A549 (cell line): ENCODE results near the gene RPS6KA4. TPM values are rescaled to one million over a fixed set of nuclear protein-coding genes. Genes with fewer than 3 reads are reported as not detected.

Experiments used
- ATAC-seq, 2 experiments: fragments of 200-7000 bp in 1 of 2; fragments of >200 bp in 1 of 2; cut with Nextera tagmentation in 1 of 2; cut with Tn5 transposase in 1 of 2; 3 replicates each; pipeline versions ENCODE4 v1.8.0 to v1.9.1; 2018 to 2020; ENCODE audit warnings: mild to moderate bottlenecking in 1 of 2, moderate library complexity in 1 of 2
- CTCF ChIA-PET: fragments of 300-600 bp; sonication (Branson Sonifier 250); formaldehyde crosslinking; extraction: SDS; loops from one replicate; lab custom pipeline; 2021; ENCODE audit warnings: antibody characterized with exemption, inconsistent platforms; lab: Yijun Ruan, JAX
- POLR2A ChIA-PET: fragments of 350-600 bp; formaldehyde crosslinking; extraction: SDS; loops from one replicate; lab custom pipeline; 2021; ENCODE audit warnings: antibody characterized with exemption, inconsistent platforms; lab: Yijun Ruan, JAX
- DNase-seq, 2 experiments: peaks; one replicate each; pipeline versions ENCODE4 v3.0.0 to v3.0.0-alpha.2; 2011 to 2016; ENCODE audit warnings: low read depth in 1 of 2, low spot score in 1 of 2
- FAIRE-seq: peaks from 2 replicates; lab custom pipeline; 2011; peaks lifted over from hg19 to GRCh38; lab: Jason Lieb, UNC
- H3K27ac ChIP-seq, 2 experiments: fragments of >200 bp; sonication (Bioruptor Twin); formaldehyde crosslinking; 3 replicates each; pipeline ENCODE4 v1.5.1; 2016 to 2017
- H3K4me1 ChIP-seq: fragments of >200 bp; sonication (Bioruptor Twin); formaldehyde crosslinking; 3 replicates; pipeline ENCODE4 v1.6.1; 2016
- H3K4me2 ChIP-seq: fragments of >200 bp; sonication (Bioruptor Twin); formaldehyde crosslinking; 3 replicates; pipeline ENCODE4 v1.6.1; 2016
- H3K4me3 ChIP-seq: fragments of >200 bp; sonication (Bioruptor Twin); formaldehyde crosslinking; 3 replicates; pipeline ENCODE4 v1.5.1; 2016
- H3K9me3 ChIP-seq: fragments of >200 bp; sonication (Bioruptor Twin); formaldehyde crosslinking; 3 replicates; pipeline ENCODE4 v1.6.1; 2016
- CBX2 ChIP-seq: fragments of 200-600 bp; sonication (generic); IDR thresholded peaks from 2 replicates; pipeline ENCODE4 v1.6.1; 2016; ENCODE audit warnings: low read depth, mild to moderate bottlenecking, borderline replicate concordance
- CBX8 ChIP-seq: fragments of 200-600 bp; sonication (generic); IDR thresholded peaks from 2 replicates; pipeline ENCODE4 v1.6.1; 2016
- CEBPB ChIP-seq, 2 experiments: fragments of >200 bp in 1 of 2; sonication (Bioruptor Twin) in 1 of 2; formaldehyde crosslinking in 1 of 2; IDR thresholded peaks; 2 replicates each; pipeline ENCODE4 v1.6.1; 2012 to 2016
- EP300 ChIP-seq, 2 experiments: fragments of >200 bp; sonication (Bioruptor Twin); formaldehyde crosslinking; IDR thresholded peaks; 2 replicates in 1 of 2; 3 replicates in 1 of 2; pipeline ENCODE4 v1.6.1; 2016 to 2017
- HDAC2 ChIP-seq: fragments of 200-600 bp; sonication (generic); IDR thresholded peaks from 2 replicates; pipeline ENCODE4 v1.6.1; 2016
- KDM1A ChIP-seq: fragments of 200-600 bp; sonication (generic); IDR thresholded peaks from 2 replicates; pipeline ENCODE4 v1.6.1; 2016; ENCODE audit warnings: low read depth, mild to moderate bottlenecking
- MYC ChIP-seq: IDR thresholded peaks from 2 replicates; pipeline ENCODE4 v1.6.1; 2012; ENCODE audit warnings: mild to moderate bottlenecking, inconsistent platforms, low read length, improper control_type of control experiment, borderline replicate concordance
- NR3C1 ChIP-seq: fragments of >200 bp; sonication (Bioruptor Twin); formaldehyde crosslinking; IDR thresholded peaks from 3 replicates; pipeline ENCODE4 v1.6.1; 2017
- RARB ChIP-seq: fragments of 250-450 bp; sonication (Bioruptor Pico); IDR thresholded peaks from 2 replicates; pipeline ENCODE4 v1.8.0; 2021; ENCODE audit warnings: mild to moderate bottlenecking, moderate library complexity
- RNF2 ChIP-seq: fragments of 200-600 bp; sonication (generic); IDR thresholded peaks from 2 replicates; pipeline ENCODE4 v1.6.1; 2016; ENCODE audit warnings: low read depth, mild to moderate bottlenecking, antibody characterized with exemption, moderate library complexity, borderline replicate concordance
- TFCP2L1 ChIP-seq: fragments of 250-450 bp; sonication (Bioruptor Pico); IDR thresholded peaks from 2 replicates; pipeline ENCODE4 v1.5.0; 2021; ENCODE audit warnings: mild to moderate bottlenecking
- ZC3H11A ChIP-seq: fragments of 450-650 bp; IDR thresholded peaks from 2 replicates; pipeline ENCODE4 v1.6.1; 2014; ENCODE audit warnings: antibody characterized with exemption, mild to moderate bottlenecking
- ZFP36 ChIP-seq: fragments of 450-650 bp; IDR thresholded peaks from 2 replicates; pipeline ENCODE4 v1.6.1; 2014; ENCODE audit warnings: borderline replicate concordance; ENCODE audit not compliant: partially characterized antibody
- WGBS: methylation state at CpG from one replicate; pipeline ENCODE4 v1.1.6; 2017; ENCODE audit errors: missing lambda C conversion rate; 5-methylcytosine and 5-hydroxymethylcytosine counted together
- polyA plus RNA-seq, 4 experiments: library from polyadenylated mRNA; depleted of rRNA in 3 of 4; stranded (reverse); fragments of >200 nt; fragmentation: RNase III in 1 of 4; extraction: RNeasy Plus Mini Kit Qiagen cat#74134 plus additional on column Dnase treatment in 1 of 4; gene quantifications; 2 replicates in 3 of 4; 3 replicates in 1 of 4; pipeline ENCODE4 v1.2.3, GENCODE V29; 2011 to 2017
- TF ChIP-seq, protein P1 (sequence below): IDR thresholded peaks from 2 replicates; pipeline ENCODE4 v1.6.1; 2012
- TF ChIP-seq, protein P2 (sequence below): fragments of 250-450 bp; sonication (Bioruptor Pico); IDR thresholded peaks from 2 replicates; pipeline ENCODE4 v1.5.0; 2020; ENCODE audit warnings: low read depth, mild to moderate bottlenecking, moderate library complexity
- TF ChIP-seq, protein P3 (sequence below): fragments of >200 bp; sonication (Bioruptor Twin); formaldehyde crosslinking; IDR thresholded peaks from 3 replicates; pipeline ENCODE4 v1.6.1; 2016
- TF ChIP-seq, protein P4 (sequence below): fragments of >200 bp; sonication (Bioruptor Twin); formaldehyde crosslinking; IDR thresholded peaks from 3 replicates; pipeline ENCODE4 v1.5.1; 2016
- TF ChIP-seq, protein P5 (sequence below): IDR thresholded peaks from 2 replicates; pipeline ENCODE4 v1.6.1; 2012; ENCODE audit warnings: low read depth, borderline replicate concordance

Gene RPS6KA4
- polyA plus RNA-seq, 2 of the 4 experiments (the other 2 are of a cell fraction), result 21.4 to 35.9 TPM

DNA sequence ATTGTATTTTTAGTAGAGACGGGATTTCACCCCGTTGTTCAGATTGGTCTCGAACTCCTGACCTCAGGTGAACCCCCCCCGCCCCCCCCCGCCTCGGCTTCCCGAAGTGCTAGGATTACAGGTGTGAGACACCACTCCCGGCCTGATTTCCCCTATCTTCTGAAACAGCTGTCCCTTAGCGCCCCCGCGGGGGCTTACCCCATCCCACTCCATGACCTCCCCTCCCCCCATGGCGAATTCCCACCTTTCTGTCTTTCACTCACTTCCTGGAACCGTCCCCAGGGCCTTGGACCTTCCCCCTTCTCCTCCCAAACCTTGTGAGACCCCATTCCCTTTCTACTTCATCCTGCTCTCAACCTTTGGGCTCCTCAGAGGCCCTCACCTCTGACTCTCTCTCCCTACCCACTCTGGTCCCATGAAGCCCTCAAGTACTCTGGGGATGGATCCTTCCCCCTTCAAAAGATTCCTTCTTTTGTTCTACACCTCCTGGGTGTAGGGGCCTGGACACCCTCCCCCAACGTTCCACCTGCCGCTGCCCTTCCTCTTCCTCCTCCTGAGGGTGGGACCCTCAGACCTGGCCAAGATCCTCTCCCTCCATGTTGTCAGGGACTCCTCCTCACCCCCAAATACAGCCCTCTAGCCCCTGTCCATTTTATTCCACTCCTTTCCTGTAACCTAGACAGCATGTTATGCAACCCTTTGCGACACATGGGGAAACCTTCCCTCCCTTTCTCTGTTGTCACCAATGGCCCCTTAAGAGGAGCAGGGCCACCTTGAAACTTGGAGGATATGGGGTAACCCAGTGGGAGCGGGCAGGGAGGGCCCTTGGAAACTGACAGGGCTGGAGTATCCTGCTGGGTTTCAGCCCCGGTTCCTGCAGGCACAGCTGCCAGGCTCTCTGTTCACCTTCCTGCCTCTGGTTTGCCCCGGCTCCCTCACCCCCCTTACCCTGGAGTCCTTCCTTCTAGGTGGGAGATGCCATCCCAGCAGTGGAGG lies 39.9 kb upstream of the RPS6KA4 start:
- 36% methylated on average over 15 of the region's 19 CpGs for WGBS
- ATAC-seq, result no peak
- Histone ChIP-seq H3K27ac (peak overlapping the region; percentile 97 to 98), H3K4me3 (peak overlapping the region; percentile 80), H3K4me1 (peaks cover 14% of the 10 kb centered on the region), H3K4me2 (peak overlapping the region; percentile 76), H3K9me3 (no peaks in the 10 kb centered on the region)
- CTCF ChIA-PET, result interaction anchor here (1.0 to 20.7 kb wide), 3 partner anchors 14 to 68 kb away, joined by 3 to 996 read pairs (median 68); partner anchors contain the start of genes CCDC88B, ESRRA and RPS6KA4
- POLR2A ChIA-PET, result interaction anchor here (1.3 to 2.9 kb wide), 2 partner anchors 8 to 38 kb away, joined by 11 to 50 read pairs; no protein-coding TSS in a partner anchor
- FAIRE-seq, result no peak
- no peak for DNase-seq
- TF ChIP-seq RARB (no peak), CBX8 (no peak), CEBPB (IDR thresholded peaks at IDR 0.05) (peak in 1 of 2 experiments; percentile 66; a peak in 2 of 4 replicates)
- TF ChIP-seq, protein P1, sequence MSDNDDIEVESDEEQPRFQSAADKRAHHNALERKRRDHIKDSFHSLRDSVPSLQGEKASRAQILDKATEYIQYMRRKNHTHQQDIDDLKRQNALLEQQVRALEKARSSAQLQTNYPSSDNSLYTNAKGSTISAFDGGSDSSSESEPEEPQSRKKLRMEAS, result no peak
- TF ChIP-seq, protein P2, sequence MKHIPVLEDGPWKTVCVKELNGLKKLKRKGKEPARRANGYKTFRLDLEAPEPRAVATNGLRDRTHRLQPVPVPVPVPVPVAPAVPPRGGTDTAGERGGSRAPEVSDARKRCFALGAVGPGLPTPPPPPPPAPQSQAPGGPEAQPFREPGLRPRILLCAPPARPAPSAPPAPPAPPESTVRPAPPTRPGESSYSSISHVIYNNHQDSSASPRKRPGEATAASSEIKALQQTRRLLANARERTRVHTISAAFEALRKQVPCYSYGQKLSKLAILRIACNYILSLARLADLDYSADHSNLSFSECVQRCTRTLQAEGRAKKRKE, result no peak

DNA sequence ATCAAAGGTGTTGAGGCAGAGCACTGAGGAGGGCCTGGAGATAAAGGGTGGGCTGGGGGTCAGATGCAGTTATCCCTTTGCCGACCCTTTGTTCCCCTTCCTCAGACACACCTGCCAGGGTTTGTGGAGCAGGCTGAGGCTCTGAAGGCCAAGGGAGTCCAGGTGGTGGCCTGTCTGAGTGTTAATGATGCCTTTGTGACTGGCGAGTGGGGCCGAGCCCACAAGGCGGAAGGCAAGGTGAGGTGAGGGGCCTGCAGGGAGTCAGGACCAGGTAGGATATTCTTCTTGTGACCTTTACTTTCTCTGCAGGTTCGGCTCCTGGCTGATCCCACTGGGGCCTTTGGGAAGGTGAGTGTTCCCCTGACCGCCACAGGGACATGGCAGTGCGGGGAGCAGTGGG lies 38.4 kb upstream of the RPS6KA4 start:
- CTCF ChIA-PET, result interaction anchor here (0.8 to 20.7 kb wide), 2 partner anchors 25 to 422 kb away, joined by 3 to 996 read pairs; partner anchors contain the start of genes CCDC88B and RPS6KA4
- ATAC-seq, result no peak
- H3K4me1 ChIP-seq, result peaks cover 14% of the 10 kb centered on the region
- TF ChIP-seq, protein P3, sequence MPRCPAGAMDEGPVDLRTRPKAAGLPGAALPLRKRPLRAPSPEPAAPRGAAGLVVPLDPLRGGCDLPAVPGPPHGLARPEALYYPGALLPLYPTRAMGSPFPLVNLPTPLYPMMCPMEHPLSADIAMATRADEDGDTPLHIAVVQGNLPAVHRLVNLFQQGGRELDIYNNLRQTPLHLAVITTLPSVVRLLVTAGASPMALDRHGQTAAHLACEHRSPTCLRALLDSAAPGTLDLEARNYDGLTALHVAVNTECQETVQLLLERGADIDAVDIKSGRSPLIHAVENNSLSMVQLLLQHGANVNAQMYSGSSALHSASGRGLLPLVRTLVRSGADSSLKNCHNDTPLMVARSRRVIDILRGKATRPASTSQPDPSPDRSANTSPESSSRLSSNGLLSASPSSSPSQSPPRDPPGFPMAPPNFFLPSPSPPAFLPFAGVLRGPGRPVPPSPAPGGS, result no peak
- TF ChIP-seq TFCP2L1 (CRISPR knock-in tag) (no peak), RNF2 (no peak), ZC3H11A (no peak), MYC (no peak), CBX2 (no peak), NR3C1 (no peak), KDM1A (no peak), HDAC2 (no peak), ZFP36 (no peak), EP300 (IDR thresholded peaks at IDR 0.05) (no peak)
- TF ChIP-seq, protein P4, sequence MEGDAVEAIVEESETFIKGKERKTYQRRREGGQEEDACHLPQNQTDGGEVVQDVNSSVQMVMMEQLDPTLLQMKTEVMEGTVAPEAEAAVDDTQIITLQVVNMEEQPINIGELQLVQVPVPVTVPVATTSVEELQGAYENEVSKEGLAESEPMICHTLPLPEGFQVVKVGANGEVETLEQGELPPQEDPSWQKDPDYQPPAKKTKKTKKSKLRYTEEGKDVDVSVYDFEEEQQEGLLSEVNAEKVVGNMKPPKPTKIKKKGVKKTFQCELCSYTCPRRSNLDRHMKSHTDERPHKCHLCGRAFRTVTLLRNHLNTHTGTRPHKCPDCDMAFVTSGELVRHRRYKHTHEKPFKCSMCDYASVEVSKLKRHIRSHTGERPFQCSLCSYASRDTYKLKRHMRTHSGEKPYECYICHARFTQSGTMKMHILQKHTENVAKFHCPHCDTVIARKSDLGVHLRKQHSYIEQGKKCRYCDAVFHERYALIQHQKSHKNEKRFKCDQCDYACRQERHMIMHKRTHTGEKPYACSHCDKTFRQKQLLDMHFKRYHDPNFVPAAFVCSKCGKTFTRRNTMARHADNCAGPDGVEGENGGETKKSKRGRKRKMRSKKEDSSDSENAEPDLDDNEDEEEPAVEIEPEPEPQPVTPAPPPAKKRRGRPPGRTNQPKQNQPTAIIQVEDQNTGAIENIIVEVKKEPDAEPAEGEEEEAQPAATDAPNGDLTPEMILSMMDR, result no peak
- TF ChIP-seq, protein P1, result no peak
- TF ChIP-seq, protein P5, sequence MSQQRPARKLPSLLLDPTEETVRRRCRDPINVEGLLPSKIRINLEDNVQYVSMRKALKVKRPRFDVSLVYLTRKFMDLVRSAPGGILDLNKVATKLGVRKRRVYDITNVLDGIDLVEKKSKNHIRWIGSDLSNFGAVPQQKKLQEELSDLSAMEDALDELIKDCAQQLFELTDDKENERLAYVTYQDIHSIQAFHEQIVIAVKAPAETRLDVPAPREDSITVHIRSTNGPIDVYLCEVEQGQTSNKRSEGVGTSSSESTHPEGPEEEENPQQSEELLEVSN, result no peak
- TF ChIP-seq, all 56 proteins: peak for 0
- no peak overlapping the region for H3K27ac ChIP-seq
- WGBS, result 92% methylated on average over 7 of the region's 7 CpGs
- no peak for DNase-seq
- FAIRE-seq, result no peak
- no peaks in the 10 kb centered on the region for H3K9me3 ChIP-seq
- no peak overlapping the region for H3K4me2 ChIP-seq
- POLR2A ChIA-PET, result no interaction called here
- H3K4me3 ChIP-seq, result no peak overlapping the region
